IMR-90 (cell line): ENCODE measurements around the gene CPLX4. TPM values are rescaled to one million over a fixed set of nuclear protein-coding genes. Genes with fewer than 3 reads are reported as not detected.

Experiments used
- ATAC-seq: fragments of 200-7000 bp; cut with Tn5 transposase; 2 replicates; pipeline ENCODE4 v1.9.1; 2020; ENCODE audit warnings: low read depth, mild to moderate bottlenecking, moderate library complexity
- BruUV-seq: library from RNA; stranded (reverse); fragments of 400-500 nt; replicated peaks from 2 replicates; lab custom pipeline; 2021; lab: Mats Ljungman, UMichigan
- CTCF ChIA-PET: fragments of 300-600 bp; formaldehyde crosslinking; extraction: SDS; loops from one replicate; lab custom pipeline; 2021; ENCODE audit warnings: antibody characterized with exemption; lab: Yijun Ruan, JAX
- POLR2A ChIA-PET: fragments of 300-600 bp; sonication (Branson Sonifier 250); formaldehyde crosslinking; loops from one replicate; lab custom pipeline; 2022; ENCODE audit warnings: antibody characterized with exemption; ENCODE audit not compliant: unreplicated experiment; lab: Charles Lee
- DNase-seq: peaks from one replicate; pipeline ENCODE4 v3.0.0; 2013
- H2AFZ ChIP-seq: replicated peaks from 2 replicates; pipeline ENCODE3; 2013; ENCODE audit warnings: low read length, mild to moderate bottlenecking; ENCODE audit not compliant: poor library complexity
- H2AK5ac ChIP-seq: 2 replicates; pipeline ENCODE4 v1.6.1; 2013; ENCODE audit warnings: low read depth, low read length, inconsistent platforms
- H2AK9ac ChIP-seq: replicated peaks from 2 replicates; pipeline ENCODE3; 2013; ENCODE audit warnings: mild to moderate bottlenecking, low read depth, low read length, moderate library complexity; ENCODE audit not compliant: poor library complexity
- H2BK120ac ChIP-seq: 2 replicates; pipeline ENCODE4 v1.6.1; 2013; ENCODE audit warnings: low read depth, low read length, inconsistent platforms
- H2BK15ac ChIP-seq: 3 replicates; pipeline ENCODE4 v1.6.1; 2013; ENCODE audit warnings: low read depth, low read length, inconsistent platforms
- H2BK20ac ChIP-seq: 2 replicates; pipeline ENCODE4 v1.6.1; 2013; ENCODE audit warnings: low read depth, mild to moderate bottlenecking, inconsistent platforms, low read length, moderate library complexity
- H2BK5ac ChIP-seq: 2 replicates; pipeline ENCODE4 v1.6.1; 2013; ENCODE audit warnings: mild to moderate bottlenecking, low read depth, low read length, inconsistent platforms; ENCODE audit not compliant: poor library complexity, severe bottlenecking
- H3K14ac ChIP-seq: replicated peaks from 2 replicates; pipeline ENCODE4 v1.6.1; 2013; ENCODE audit warnings: low read depth, low read length, inconsistent platforms
- H3K18ac ChIP-seq: 2 replicates; pipeline ENCODE4 v1.6.1; 2013; ENCODE audit warnings: low read depth, low read length, control low read depth
- H3K23ac ChIP-seq: 2 replicates; pipeline ENCODE4 v1.6.1; 2013; ENCODE audit warnings: low read depth, low read length, inconsistent platforms
- H3K27ac ChIP-seq: 2 replicates; pipeline ENCODE4 v1.5.1; 2013; ENCODE audit warnings: mild to moderate bottlenecking, control low read depth, low read length; ENCODE audit not compliant: insufficient read depth
- H3K27me3 ChIP-seq: 2 replicates; pipeline ENCODE4 v1.6.1; 2013; ENCODE audit warnings: low read length; ENCODE audit not compliant: control insufficient read depth, insufficient read depth
- H3K36me3 ChIP-seq: 2 replicates; pipeline ENCODE4 v1.6.1; 2013; ENCODE audit warnings: low read length, mixed read lengths; ENCODE audit not compliant: control insufficient read depth, insufficient read depth
- H3K4ac ChIP-seq: 2 replicates; pipeline ENCODE4 v1.6.1; 2013; ENCODE audit warnings: low read depth, low read length, inconsistent platforms
- H3K4me1 ChIP-seq: 2 replicates; pipeline ENCODE4 v1.6.1; 2013; ENCODE audit warnings: low read length, mixed read lengths; ENCODE audit not compliant: control insufficient read depth, insufficient read depth
- H3K4me2 ChIP-seq: 2 replicates; pipeline ENCODE4 v1.6.1; 2013; ENCODE audit warnings: low read depth, mild to moderate bottlenecking, control low read depth, low read length, moderate library complexity
- H3K4me3 ChIP-seq: 2 replicates; pipeline ENCODE4 v1.5.1; 2013; ENCODE audit warnings: low read depth, mild to moderate bottlenecking, control low read depth, low read length, moderate library complexity; ENCODE audit not compliant: insufficient read depth
- H3K56ac ChIP-seq: 2 replicates; pipeline ENCODE4 v1.6.1; 2013; ENCODE audit warnings: low read length, inconsistent platforms; ENCODE audit not compliant: insufficient read depth; ENCODE audit errors: extremely low read depth
- H3K79me1 ChIP-seq, 2 experiments: 2 replicates each; pipeline ENCODE4 v1.6.1; 2013; ENCODE audit warnings: low read length in 2 of 2, inconsistent platforms in 1 of 2, low read depth in 1 of 2
- H3K9ac ChIP-seq: 2 replicates; pipeline ENCODE4 v1.6.1; 2013; ENCODE audit warnings: low read depth, low read length, control low read depth
- H3K9me1 ChIP-seq: 2 replicates; pipeline ENCODE4 v1.6.1; 2013; ENCODE audit warnings: low read length, inconsistent platforms; ENCODE audit not compliant: insufficient read depth
- H3K9me3 ChIP-seq: 2 replicates; pipeline ENCODE4 v1.6.1; 2013; ENCODE audit warnings: low read length; ENCODE audit not compliant: control insufficient read depth, insufficient read depth
- H4K20me1 ChIP-seq: 2 replicates; pipeline ENCODE4 v1.6.1; 2013; ENCODE audit warnings: low read length, inconsistent platforms; ENCODE audit not compliant: insufficient read depth
- H4K5ac ChIP-seq: 2 replicates; pipeline ENCODE4 v1.6.1; 2013; ENCODE audit warnings: mild to moderate bottlenecking, low read depth, low read length, control low read depth
- H4K8ac ChIP-seq, 2 experiments: 2 replicates each; pipeline ENCODE4 v1.6.1; 2013; ENCODE audit warnings: low read depth in 2 of 2, low read length in 2 of 2, control low read depth in 1 of 2, inconsistent platforms in 1 of 2
- H4K91ac ChIP-seq: 2 replicates; pipeline ENCODE4 v1.6.1; 2013; ENCODE audit warnings: low read depth, low read length, inconsistent platforms; ENCODE audit not compliant: insufficient read depth
- BHLHE40 ChIP-seq: fragments of 150-350 bp; IDR thresholded peaks from 2 replicates; pipeline ENCODE4 v1.6.1; 2016; ENCODE audit warnings: mild to moderate bottlenecking, low read depth, low read length
- CEBPB ChIP-seq: IDR thresholded peaks from 2 replicates; pipeline ENCODE4 v1.6.1; 2012; ENCODE audit warnings: low read depth, low read length, improper control_type of control experiment
- CHD1 ChIP-seq: IDR thresholded peaks from 2 replicates; pipeline ENCODE4 v1.6.1; 2012; ENCODE audit warnings: low read depth, low read length, improper control_type of control experiment
- FOS ChIP-seq: fragments of 150-350 bp; IDR thresholded peaks from 2 replicates; pipeline ENCODE4 v1.6.1; 2016; ENCODE audit warnings: low read depth, low read length
- MAFK ChIP-seq: IDR thresholded peaks from 2 replicates; pipeline ENCODE4 v1.6.1; 2012; ENCODE audit warnings: low read depth, low read length, improper control_type of control experiment
- MAZ ChIP-seq: IDR thresholded peaks from 2 replicates; pipeline ENCODE4 v1.6.1; 2012; ENCODE audit warnings: low read depth, mild to moderate bottlenecking, low read length, improper control_type of control experiment, moderate library complexity, borderline replicate concordance
- MXI1 ChIP-seq: IDR thresholded peaks from 2 replicates; pipeline ENCODE4 v1.6.1; 2012; ENCODE audit warnings: low read depth, mild to moderate bottlenecking, low read length, moderate library complexity, borderline replicate concordance
- NFE2L2 ChIP-seq: fragments of 150-350 bp; IDR thresholded peaks from 2 replicates; pipeline ENCODE4 v1.6.1; 2016; ENCODE audit warnings: low read depth, mild to moderate bottlenecking, low read length
- POLR2A ChIP-seq: IDR thresholded peaks from 2 replicates; pipeline ENCODE4 v1.6.1; 2012; ENCODE audit warnings: mild to moderate bottlenecking, low read depth, low read length
- RAD21 ChIP-seq: IDR thresholded peaks from 2 replicates; pipeline ENCODE4 v1.6.1; 2012; ENCODE audit warnings: low read length, improper control_type of control experiment
- RCOR1 ChIP-seq: IDR thresholded peaks from 2 replicates; pipeline ENCODE4 v1.6.1; 2012; ENCODE audit warnings: mild to moderate bottlenecking, low read length, improper control_type of control experiment; ENCODE audit not compliant: insufficient replicate concordance
- RFX5 ChIP-seq: IDR thresholded peaks from 2 replicates; pipeline ENCODE4 v1.8.0; 2012; ENCODE audit warnings: low read depth, mild to moderate bottlenecking, low read length, moderate library complexity
- SMC3 ChIP-seq: fragments of 150-350 bp; IDR thresholded peaks from 2 replicates; pipeline ENCODE4 v1.6.1; 2016; ENCODE audit warnings: low read depth, mild to moderate bottlenecking, antibody characterized with exemption, low read length, moderate library complexity
- WGBS, 2 experiments: methylation state at CpG; one replicate each; pipeline versions ENCODE4 v1.1.5 to v1.1.7; 2013; ENCODE audit warnings: missing lambda C conversion rate in 2 of 2; ENCODE audit not compliant: insufficient read length in 1 of 2; ENCODE audit errors: extremely low coverage in 2 of 2; 5-methylcytosine and 5-hydroxymethylcytosine counted together
- dilution Hi-C: fragments of 300-500 bp; cut with HindIII; formaldehyde crosslinking; loops from one replicate; pipeline ENCODE4 v1.14.3; 2018; ENCODE audit warnings: low sequenced_read_pairs; ENCODE audit not compliant: unreplicated experiment
- in situ Hi-C: fragments of 300-500 bp; cut with MboI; formaldehyde crosslinking; loops from 3 replicates; pipeline ENCODE4 v1.14.3; 2019; ENCODE audit warnings: low sequenced_read_pairs, inconsistent platforms, mixed read lengths
- intact Hi-C: fragments of 100-400 bp; cut with micrococcal nuclease; formaldehyde crosslinking; loops from 2 replicates; pipeline ENCODE4 v1.10.0; 2022
- polyA plus RNA-seq, 3 experiments: library from polyadenylated mRNA; depleted of rRNA; stranded (reverse); fragments of >200 nt; gene quantifications; 2 replicates each; pipeline ENCODE4 v1.2.3, GENCODE V29; 2012; ENCODE audit warnings: low replicate concordance in 1 of 3
- total RNA-seq: library from RNA; depleted of rRNA; stranded (reverse); fragments of >200 nt; gene quantifications from 2 replicates; pipeline ENCODE4 v1.2.3, GENCODE V29; 2012
- TF ChIP-seq, protein P1 (sequence below): fragments of 150-350 bp; IDR thresholded peaks from 2 replicates; pipeline ENCODE4 v1.6.1; 2017; ENCODE audit warnings: mild to moderate bottlenecking, antibody characterized with exemption, low read length, low read depth
- TF ChIP-seq, protein P2 (sequence below): conservative IDR thresholded peaks from 2 replicates; pipeline ENCODE4 v1.5.1; 2012; ENCODE audit warnings: mild to moderate bottlenecking, low read depth, low read length, improper control_type of control experiment
- TF ChIP-seq, protein P3 (sequence below): fragments of 150-350 bp; IDR thresholded peaks from 2 replicates; pipeline ENCODE4 v1.6.1; 2016; ENCODE audit warnings: low read depth, mild to moderate bottlenecking, low read length, moderate library complexity, borderline replicate concordance

CPLX4 gene
- total and polyA plus RNA-seq, 2 of the 4 experiments (the other 2 are of a cell fraction): not detected

DNA sequence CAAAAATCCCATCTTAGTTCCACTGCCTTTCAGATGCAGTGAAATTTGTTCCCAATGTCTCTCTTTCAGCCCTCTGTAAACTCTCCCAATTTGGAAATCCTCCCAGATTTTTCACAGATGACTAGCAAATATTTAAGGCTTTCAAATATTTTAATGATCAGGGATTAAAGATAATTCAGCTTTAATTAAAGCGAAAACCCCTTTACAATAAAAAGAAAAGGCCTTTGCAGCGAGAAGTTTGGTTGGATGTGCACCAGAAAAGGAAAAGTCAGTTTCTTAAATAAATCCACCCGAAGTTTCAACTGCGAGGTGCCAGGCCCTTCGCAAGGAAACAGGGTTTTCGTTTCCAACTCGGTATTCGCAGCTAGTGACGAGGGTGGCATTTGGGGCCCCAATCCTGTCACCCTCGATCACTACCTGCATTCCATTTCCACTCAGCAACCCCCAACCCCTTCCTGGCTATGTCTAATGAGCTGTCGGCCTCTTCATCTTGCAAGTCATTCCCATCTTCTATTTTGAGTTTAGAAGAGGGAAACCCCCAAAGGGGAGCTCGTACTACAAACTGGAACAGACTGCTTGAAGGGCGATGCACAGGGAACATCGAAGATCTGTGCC is 46.7 kb downstream of the CPLX4 start:
- in situ Hi-C loops (no loop called here), intact Hi-C loops (loop anchor here (5.0 kb wide), 1 partner anchor 134 kb away; the partner anchor contains the start of gene SEC11C), dilution Hi-C loops (no loop called here)
- H4K91ac ChIP-seq: no peak overlapping the region
- H2BK20ac ChIP-seq: no peak overlapping the region
- H3K79me1 ChIP-seq: no peaks in the 10 kb centered on the region
- no peak overlapping the region for H2AK5ac ChIP-seq
- H3K4me1 ChIP-seq: no peaks in the 10 kb centered on the region
- no peak overlapping the region for H2BK5ac ChIP-seq
- H3K9me3 ChIP-seq: peaks cover 17% of the 10 kb centered on the region
- no peaks in the 10 kb centered on the region for H3K9me1 ChIP-seq
- H4K20me1 ChIP-seq: peaks cover 3% of the 10 kb centered on the region; the same call in 1 of the 2 replicates
- no peak overlapping the region for H3K23ac ChIP-seq
- H3K4me3 ChIP-seq: no peak overlapping the region
- WGBS, 2 experiments: 8% methylated on average over 2 of the region's 14 CpGs; no CpG with 5 or more reads in 1 of the 2 experiments
- TF ChIP-seq CEBPB (no peak), BHLHE40 (no peak), SMC3 (no peak), NFE2L2 (no peak), POLR2A (no peak), FOS (no peak), RAD21 (no peak), MXI1 (no peak), RCOR1 (no peak), RFX5 (no peak), MAZ (no peak), MAFK (no peak), CHD1 (no peak)
- TF ChIP-seq, protein P1, sequence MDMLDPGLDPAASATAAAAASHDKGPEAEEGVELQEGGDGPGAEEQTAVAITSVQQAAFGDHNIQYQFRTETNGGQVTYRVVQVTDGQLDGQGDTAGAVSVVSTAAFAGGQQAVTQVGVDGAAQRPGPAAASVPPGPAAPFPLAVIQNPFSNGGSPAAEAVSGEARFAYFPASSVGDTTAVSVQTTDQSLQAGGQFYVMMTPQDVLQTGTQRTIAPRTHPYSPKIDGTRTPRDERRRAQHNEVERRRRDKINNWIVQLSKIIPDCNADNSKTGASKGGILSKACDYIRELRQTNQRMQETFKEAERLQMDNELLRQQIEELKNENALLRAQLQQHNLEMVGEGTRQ: no peak
- TF ChIP-seq, protein P2, sequence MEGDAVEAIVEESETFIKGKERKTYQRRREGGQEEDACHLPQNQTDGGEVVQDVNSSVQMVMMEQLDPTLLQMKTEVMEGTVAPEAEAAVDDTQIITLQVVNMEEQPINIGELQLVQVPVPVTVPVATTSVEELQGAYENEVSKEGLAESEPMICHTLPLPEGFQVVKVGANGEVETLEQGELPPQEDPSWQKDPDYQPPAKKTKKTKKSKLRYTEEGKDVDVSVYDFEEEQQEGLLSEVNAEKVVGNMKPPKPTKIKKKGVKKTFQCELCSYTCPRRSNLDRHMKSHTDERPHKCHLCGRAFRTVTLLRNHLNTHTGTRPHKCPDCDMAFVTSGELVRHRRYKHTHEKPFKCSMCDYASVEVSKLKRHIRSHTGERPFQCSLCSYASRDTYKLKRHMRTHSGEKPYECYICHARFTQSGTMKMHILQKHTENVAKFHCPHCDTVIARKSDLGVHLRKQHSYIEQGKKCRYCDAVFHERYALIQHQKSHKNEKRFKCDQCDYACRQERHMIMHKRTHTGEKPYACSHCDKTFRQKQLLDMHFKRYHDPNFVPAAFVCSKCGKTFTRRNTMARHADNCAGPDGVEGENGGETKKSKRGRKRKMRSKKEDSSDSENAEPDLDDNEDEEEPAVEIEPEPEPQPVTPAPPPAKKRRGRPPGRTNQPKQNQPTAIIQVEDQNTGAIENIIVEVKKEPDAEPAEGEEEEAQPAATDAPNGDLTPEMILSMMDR: no peak
- TF ChIP-seq, protein P3, sequence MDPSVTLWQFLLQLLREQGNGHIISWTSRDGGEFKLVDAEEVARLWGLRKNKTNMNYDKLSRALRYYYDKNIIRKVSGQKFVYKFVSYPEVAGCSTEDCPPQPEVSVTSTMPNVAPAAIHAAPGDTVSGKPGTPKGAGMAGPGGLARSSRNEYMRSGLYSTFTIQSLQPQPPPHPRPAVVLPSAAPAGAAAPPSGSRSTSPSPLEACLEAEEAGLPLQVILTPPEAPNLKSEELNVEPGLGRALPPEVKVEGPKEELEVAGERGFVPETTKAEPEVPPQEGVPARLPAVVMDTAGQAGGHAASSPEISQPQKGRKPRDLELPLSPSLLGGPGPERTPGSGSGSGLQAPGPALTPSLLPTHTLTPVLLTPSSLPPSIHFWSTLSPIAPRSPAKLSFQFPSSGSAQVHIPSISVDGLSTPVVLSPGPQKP: no peak
- H3K27me3 ChIP-seq: peaks cover 97% of the 10 kb centered on the region
- no peak for DNase-seq
- H2BK15ac ChIP-seq: no peak overlapping the region
- no peak overlapping the region for H2AK9ac ChIP-seq
- ChIA-PET POLR2A (interaction anchor here (0.6 kb wide), 1 partner anchor 738 kb away, joined by 5 read pairs; no protein-coding TSS in a partner anchor), CTCF (no interaction called here)
- H3K18ac ChIP-seq: no peak overlapping the region
- H4K5ac ChIP-seq: no peak overlapping the region
- H3K4ac ChIP-seq: no peak overlapping the region
- H3K56ac ChIP-seq: no peak overlapping the region
- no peak overlapping the region for H3K14ac ChIP-seq
- no peak overlapping the region for H3K9ac ChIP-seq
- H2BK120ac ChIP-seq: no peak overlapping the region
- no peak overlapping the region for H2AFZ ChIP-seq
- no peak overlapping the region for H3K27ac ChIP-seq
- no peaks in the 10 kb centered on the region for H3K36me3 ChIP-seq
- no peak for ATAC-seq
- H4K8ac ChIP-seq: no peak overlapping the region
- BruUV-seq: no TSS peak
- no peak overlapping the region; the same call in 1 of the 2 replicates for H3K4me2 ChIP-seq
